Sigmoid colon (tissue), 4 donors: Measurements from ENCODE around the gene KCNJ5.

Experiments used
- CTCF ChIP-seq, 4 experiments: fragments of 450-650 bp in 3 of 4; fragments of 200-600 bp in 1 of 4; IDR thresholded peaks; one replicate each; pipeline ENCODE4 v1.5.1; 2016 to 2019; ENCODE audit warnings: antibody characterized with exemption in 4 of 4, mild to moderate bottlenecking in 3 of 4, moderate library complexity in 2 of 4
- EP300 ChIP-seq, 4 donors: sonication (generic); formaldehyde crosslinking; IDR thresholded peaks; one replicate each; pipeline ENCODE4 v1.6.1; 2017; ENCODE audit warnings: antibody characterized with exemption in 4 of 4
- POLR2A ChIP-seq, 2 donors: fragments of 450-650 bp; IDR thresholded peaks; one replicate each; pipeline ENCODE4 v1.6.1; 2016; ENCODE audit warnings: antibody characterized with exemption in 2 of 2, mild to moderate bottlenecking in 2 of 2, moderate library complexity in 2 of 2
- POLR2AphosphoS5 ChIP-seq, 4 donors: sonication (generic); formaldehyde crosslinking; IDR thresholded peaks; one replicate each; pipeline ENCODE4 v1.6.1; 2017; ENCODE audit warnings: antibody characterized with exemption in 4 of 4

- TF ChIP-seq CTCF (IDR thresholded peaks at IDR 0.05) (no peak), POLR2A (IDR thresholded peaks at IDR 0.05) (no peak), POLR2AphosphoS5 (IDR thresholded peaks at IDR 0.05) (no peak), EP300 (IDR thresholded peaks at IDR 0.05) (no peak)
Measured at GRCh38 chr11:128897826-128898225, 6.7 kb downstream of the KCNJ5 start.
